CD4-positive, alpha-beta T cell treated with Interleukin-12 subunit alpha and Interleukin-12 subunit beta, for 1 hour (primary cell): Measurements from ENCODE around the gene TACC2.

Experiments used
- DNase-seq: peaks from one replicate; pipeline ENCODE4 v3.0.0-alpha.2; 2020

The TACC2 gene

GRCh38 chr10:122232769-122233168 lies 243.8 kb downstream of the TACC2 start:
- no peak for DNase-seq

- DNase-seq, result no peak
Observed at GRCh38 chr10:122233857-122234348, 244.9 kb downstream of the TACC2 start.

- no peak for DNase-seq
Observed at GRCh38 chr10:122234416-122234815, 245.5 kb downstream of the TACC2 start.

GRCh38 chr10:122236690-122237306 lies 247.8 kb downstream of the TACC2 start:
- no peak for DNase-seq

GRCh38 chr10:122237331-122237990 lies 248.5 kb downstream of the TACC2 start:
- DNase-seq, result no peak

GRCh38 chr10:122239578-122240257 lies 250.8 kb downstream of the TACC2 start:
- no peak for DNase-seq

- DNase-seq, result no peak
Observed at GRCh38 chr10:122240401-122240800, 251.4 kb downstream of the TACC2 start.

GRCh38 chr10:122241836-122242235 lies 252.9 kb downstream of the TACC2 start:
- no peak for DNase-seq

GRCh38 chr10:122243550-122243949 lies 254.6 kb downstream of the TACC2 start:
- DNase-seq, result no peak

- no peak for DNase-seq
Observed at GRCh38 chr10:122244001-122244975, 255.3 kb downstream of the TACC2 start.

- no peak for DNase-seq
Observed at GRCh38 chr10:122245136-122245535, 256.2 kb downstream of the TACC2 start.

GRCh38 chr10:122245897-122246296 lies 256.9 kb downstream of the TACC2 start:
- DNase-seq, result no peak

GRCh38 chr10:122246830-122247520 lies 258.0 kb downstream of the TACC2 start:
- no peak for DNase-seq

GRCh38 chr10:122248356-122249302 lies 259.7 kb downstream of the TACC2 start:
- no peak for DNase-seq

GRCh38 chr10:122249303-122249850 lies 260.4 kb downstream of the TACC2 start:
- DNase-seq, result no peak

- DNase-seq, result no peak
Observed at GRCh38 chr10:122249991-122250750, 261.2 kb downstream of the TACC2 start.

GRCh38 chr10:122251459-122252255 lies 262.7 kb downstream of the TACC2 start:
- no peak for DNase-seq

GRCh38 chr10:122252805-122253204 lies 263.8 kb downstream of the TACC2 start:
- DNase-seq, result no peak

- DNase-seq, result no peak
Observed at GRCh38 chr10:122253605-122254004, 264.6 kb downstream of the TACC2 start.
